Measurements from ENCODE around the gene PLOD2.
A peak's percentile ranks its signal among the peaks of the same experiment; 100 is the strongest.

PLOD2 gene

GRCh38 chr3:146160964-146161662, at the start of gene PLOD2:
Gene PLOD2, minus strand, starts transcription at chr3:146161184. Its CDS starts 195 bp downstream, at chr3:146160989.
- peak; percentile 41 for DNase-seq

- DNase-seq: no peak
Observed at GRCh38 chr3:146209371-146209770, 48.4 kb upstream of the PLOD2 start.

DNA sequence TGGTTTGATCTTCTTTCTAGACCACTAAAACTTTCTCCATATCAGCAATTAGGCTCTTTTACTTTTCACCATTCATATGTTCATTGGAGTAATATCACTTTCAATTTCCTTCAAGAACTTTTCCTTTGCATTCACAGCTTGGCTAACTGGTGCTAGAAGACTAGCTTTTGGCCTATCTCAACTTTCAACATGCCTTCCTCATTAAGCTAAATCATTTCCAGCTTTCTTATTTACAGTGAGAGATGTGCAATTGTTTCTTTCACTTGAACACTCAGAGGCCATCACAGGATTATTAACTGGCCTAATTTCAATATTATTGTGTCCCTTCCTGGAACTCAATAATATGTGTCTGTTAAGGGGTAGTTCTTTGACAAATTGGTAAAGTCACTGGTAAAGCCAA, 42.8 kb upstream of the PLOD2 start:
- DNase-seq: no peak

DNA sequence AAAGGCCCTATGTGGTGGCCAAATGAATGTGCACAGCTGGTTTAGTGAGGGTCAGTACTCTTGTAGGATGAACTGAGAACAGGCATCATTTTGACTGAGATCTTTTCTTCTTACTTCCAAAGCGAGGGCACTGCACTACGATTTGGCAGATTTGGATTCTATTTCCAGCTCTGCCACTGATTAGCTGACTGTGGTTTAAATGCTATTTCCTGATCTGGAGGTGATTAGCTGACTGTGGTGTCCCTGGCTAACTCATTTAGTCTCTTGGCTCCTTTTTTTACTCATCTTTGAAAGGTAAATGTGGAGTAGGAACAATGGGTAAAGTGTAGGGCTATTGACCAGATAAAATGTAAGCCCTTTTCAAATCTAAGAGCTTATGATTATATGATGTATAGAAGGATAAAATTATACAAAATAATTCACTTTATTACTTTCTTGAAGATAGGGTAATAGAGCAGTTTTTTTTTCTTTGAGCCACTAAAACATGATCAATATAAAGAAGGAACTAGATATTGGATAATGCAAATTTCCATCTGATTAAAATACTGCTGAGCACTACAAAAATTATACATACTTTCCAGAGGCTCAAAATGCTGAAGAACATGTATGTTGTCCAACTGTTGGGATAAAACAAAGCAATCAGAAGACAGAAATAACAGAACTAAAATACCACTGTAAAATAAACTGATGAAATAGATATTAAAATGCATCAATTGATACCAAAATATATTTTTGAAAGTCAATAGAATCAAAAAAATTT, 39.7 kb upstream of the PLOD2 start:
- no peak for DNase-seq

- DNase-seq: no peak
Observed at GRCh38 chr3:146199762-146200161, 38.8 kb upstream of the PLOD2 start.

GRCh38 chr3:146196789-146197188, 35.8 kb upstream of the PLOD2 start:
- DNase-seq: no peak

DNA sequence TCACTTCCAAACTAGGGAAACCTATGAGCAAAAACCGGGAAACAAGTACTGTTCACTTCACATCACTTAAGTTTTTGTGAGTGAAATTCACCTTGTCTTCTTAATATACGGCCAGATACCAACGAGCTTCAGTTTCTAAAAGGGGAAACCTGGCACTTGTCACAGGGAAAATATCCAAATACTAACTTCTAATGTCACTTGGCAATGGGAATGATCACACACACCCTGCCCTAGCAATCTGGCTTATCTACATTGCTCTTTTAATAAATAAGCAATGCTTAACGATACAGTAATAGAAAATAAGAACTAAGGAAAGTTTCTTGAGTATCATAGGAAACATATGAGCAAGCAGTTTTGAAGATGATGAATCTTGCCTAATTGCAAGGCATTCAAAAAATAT, 34.6 kb upstream of the PLOD2 start:
- no peak for DNase-seq

GRCh38 chr3:146195030-146195429, 34.0 kb upstream of the PLOD2 start:
- no peak for DNase-seq

DNA sequence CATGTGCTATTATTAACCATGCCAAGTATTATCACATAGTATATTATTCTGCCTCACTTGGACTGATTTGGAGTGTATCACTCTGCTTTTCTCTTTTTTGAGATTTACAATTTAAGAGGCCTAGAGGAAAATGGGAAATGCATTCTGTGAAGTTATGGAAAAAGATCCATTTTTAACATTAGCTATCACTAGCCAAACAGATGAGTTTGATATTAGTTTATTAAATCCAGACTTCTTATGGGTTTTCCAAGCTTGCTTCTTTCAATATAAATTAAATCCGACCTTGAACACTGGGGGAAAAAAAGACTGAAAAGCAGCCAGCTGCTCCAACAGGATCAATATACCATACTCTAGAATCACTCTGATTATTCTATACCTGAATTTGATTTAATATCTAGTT, 30.1 kb upstream of the PLOD2 start:
- DNase-seq: no peak

- peak; percentile 48 for DNase-seq
Observed at GRCh38 chr3:146189519-146190173, 28.7 kb upstream of the PLOD2 start.

DNA sequence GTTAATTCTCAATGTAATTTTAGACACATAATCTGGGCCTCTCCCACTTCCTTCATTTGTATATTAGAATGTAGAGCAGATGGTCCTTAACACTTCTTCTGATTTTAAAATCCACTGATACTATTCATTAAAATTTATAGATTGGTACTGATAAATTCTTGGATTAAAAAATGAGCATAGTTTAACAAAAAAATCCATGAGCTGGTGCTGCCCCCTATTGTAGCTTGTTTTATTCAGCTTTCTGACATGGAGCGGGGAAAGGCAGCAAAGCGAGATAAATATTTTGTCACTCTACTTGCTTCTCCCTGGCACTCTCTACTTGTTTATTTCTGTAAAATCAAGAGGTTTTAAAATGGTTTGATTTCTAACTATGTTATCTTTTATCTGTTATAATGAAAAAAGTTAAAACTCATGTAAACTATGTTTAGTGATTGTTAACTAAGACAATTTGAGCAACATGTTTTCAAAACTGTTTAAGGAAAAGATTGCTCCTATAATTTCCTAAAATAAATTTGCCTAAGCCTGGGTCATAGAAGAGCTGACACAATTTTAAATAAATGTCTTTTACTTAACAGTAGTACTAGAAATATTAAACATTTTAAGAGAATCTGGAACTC, 26.5 kb upstream of the PLOD2 start:
- no peak for DNase-seq

DNA sequence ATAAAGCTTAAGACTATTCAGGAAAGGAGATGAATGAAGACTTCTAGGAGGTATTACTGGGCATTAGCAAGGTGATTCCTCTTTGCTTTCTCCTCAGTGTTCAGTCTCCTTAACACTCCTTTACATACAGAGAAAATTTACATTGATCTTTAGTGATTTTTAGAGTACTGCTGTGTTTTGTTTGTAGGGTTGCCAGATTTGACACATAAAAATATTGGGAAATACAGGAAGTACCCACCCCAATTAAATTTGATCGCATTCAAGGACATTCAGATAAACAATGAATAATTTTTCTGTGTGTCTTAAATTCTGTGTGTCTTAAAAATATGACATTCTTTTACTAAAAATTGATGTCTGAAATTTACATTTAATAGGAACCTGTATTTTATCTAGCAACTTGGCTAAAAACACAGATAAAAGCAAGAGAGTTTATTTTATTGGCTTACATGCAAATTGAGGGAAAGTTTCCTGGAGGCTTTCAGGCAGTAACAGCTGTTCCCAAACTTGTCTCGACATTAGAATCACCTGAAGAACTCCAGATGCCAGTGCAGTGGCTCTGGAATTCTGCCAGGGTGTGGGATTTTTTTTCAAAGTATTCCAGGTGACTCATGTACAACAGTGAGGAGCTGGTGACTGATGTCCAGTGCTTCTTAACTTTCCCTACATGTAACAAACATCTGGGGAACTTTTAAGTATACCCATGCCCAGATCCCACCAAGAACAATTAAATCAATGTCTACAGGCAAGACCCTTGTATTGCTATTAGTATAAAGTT, 23.4 kb upstream of the PLOD2 start:
- DNase-seq: no peak

DNA sequence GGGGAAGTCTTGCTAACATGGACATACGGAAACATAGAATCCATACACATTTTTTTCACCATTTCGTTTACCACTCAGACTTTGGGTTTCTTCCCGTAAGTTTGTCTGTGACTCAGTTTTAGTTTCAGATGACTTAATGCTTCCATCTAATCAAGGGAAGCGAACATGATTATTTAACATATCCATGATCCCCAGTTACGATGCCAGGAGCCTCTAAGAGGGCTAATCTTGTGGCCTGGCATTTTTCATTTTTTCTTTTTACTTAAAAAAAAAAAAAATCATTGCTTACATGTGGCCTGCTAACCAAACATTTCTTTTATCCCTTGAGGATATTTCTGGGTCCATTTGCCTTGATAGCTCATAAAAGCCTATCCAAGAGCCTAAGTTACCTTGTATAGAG, 20.2 kb upstream of the PLOD2 start:
- DNase-seq: no peak

DNA sequence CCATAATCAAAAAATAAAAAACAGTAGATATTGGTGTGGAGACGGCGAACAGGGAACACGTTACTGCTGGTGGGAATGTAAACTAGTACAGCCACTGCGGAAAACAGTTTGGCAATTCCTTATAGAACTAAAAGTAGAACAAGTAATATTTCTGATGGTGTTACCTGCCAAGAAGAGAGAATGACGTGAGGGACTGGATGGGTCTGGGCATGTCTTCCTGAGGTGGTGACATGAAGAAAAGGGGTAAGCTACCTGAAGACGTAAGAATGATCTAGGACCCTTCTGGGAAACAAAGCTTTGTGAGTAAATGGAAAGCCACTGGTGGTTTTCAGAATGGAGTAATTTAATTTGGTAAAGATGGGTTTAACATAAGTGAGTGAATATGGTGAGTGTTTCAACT, 19.4 kb upstream of the PLOD2 start:
- DNase-seq: no peak

DNA sequence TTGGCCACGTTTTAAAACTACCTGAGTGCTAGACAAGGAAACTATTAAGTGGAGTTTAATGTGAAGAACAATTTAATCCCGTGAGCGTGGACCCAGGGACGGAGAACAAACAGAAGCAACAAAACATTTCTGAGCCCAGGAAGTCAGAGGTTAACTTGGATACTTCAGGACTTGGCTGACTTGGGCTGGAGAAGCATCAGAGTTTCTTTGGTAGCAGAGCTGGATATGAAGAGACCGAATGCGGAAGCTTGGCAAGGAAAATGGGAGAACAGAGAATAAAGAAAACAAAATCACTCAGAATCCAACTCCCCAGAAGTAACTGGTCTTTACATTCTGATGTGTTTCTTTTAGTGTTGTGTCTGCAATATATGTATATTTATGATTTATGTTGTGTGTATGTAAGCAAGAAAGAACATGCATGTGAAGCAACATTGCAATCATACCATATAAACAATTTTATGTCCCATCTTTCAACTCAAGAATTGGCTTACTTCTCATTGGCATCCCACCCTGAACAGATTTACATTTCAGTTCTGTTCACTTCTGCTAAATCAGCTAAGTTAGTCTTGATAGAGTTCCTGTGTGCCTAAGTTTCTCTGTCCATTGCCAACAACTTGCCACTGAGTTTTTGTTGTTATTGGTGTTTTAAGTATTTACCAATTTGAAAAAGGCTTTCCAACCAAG, 17.2 kb upstream of the PLOD2 start:
- no peak for DNase-seq

GRCh38 chr3:146177519-146177918, 16.5 kb upstream of the PLOD2 start:
- DNase-seq: no peak

GRCh38 chr3:146177072-146177471, 16.1 kb upstream of the PLOD2 start:
- DNase-seq: no peak

GRCh38 chr3:146172586-146172985, 11.6 kb upstream of the PLOD2 start:
- no peak for DNase-seq

GRCh38 chr3:146170591-146170990, 9.6 kb upstream of the PLOD2 start:
- DNase-seq: no peak

DNA sequence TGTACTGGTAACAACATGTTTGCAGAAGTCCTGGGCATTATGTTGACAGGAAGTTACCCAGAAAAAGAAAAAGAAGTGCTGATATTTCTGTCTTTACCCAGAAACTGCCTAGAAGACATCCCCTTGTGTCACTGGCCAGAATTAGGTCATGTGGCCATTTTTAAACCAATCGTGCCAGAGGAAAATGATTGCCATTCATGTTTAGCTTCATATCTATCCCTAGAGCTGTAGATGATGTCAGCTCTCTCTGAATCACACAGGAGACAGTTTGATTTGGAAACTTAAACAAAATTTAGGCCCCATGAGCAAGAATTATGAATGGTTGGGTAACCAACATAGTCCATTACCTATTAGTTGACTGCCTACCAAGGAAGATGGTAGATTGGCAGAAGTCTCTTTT, 8.9 kb upstream of the PLOD2 start:
- DNase-seq: no peak

- no peak for DNase-seq
Observed at GRCh38 chr3:146166826-146167225, 5.8 kb upstream of the PLOD2 start.

- no peak for DNase-seq
Observed at GRCh38 chr3:146166415-146166821, 5.4 kb upstream of the PLOD2 start.

Measured in KG1 (cell line).